ENCODE data around the gene SEMA3E.

GRCh38 chr7:83575436-83575835, 73.5 kb downstream of the SEMA3E start:
- TF ChIP-seq ZNF302 (tag by site-specific recombination; IDR thresholded peaks at IDR 0.05; ENCODE audit: low read depth) (no peak), RBAK (tag by site-specific recombination; IDR thresholded peaks at IDR 0.05) (no peak), ZNF677 (tag by site-specific recombination; IDR thresholded peaks at IDR 0.05) (no peak), CTCF (tag by site-specific recombination; IDR thresholded peaks at IDR 0.05) (no peak)
